Measurements from ENCODE around the gene BRME1.

DNA sequence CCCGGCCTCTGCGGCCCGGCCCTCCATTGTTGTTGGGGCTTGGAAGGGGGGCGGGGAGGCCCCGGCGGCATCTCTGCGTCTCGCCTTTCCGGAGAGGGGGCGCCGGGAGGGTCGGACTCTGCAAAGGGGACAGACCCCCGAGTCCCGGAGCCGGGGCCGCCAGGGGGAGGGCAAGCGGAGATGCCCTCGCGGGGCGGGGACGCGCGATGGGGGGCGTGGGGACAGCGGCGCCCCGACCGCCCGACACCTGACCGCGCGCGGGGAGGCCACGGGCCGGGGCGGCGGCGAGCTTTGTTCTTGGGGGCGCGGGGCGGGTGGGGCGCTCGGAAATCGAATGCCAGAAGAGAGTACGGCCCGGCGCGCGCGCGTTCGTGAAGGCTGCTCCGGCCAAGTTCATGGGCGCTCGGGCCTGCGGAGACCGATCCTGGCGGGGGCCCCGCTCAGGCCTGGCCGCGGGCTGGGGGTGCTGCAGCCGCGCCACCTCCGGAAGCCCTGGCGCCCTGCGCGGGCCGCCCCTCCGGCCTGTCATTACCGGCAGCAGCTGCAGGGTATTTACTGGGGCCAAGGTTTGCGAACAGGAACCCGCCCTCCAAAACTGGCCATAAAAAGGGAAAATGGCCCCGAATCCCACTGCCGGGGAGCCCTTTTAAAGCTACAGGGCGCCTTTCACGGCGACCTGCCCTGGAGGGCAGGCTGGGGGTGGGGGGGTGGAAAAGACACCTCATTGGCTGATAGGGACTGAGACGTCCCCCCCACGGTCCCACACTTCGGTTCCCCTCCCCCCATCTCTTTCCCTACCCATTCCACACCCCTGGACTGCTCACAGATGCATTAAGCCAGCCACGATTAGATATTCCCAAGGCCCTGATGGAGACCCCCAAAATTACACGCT is 40.1 kb downstream of the BRME1 start:
- TF ChIP-seq, protein P1, sequence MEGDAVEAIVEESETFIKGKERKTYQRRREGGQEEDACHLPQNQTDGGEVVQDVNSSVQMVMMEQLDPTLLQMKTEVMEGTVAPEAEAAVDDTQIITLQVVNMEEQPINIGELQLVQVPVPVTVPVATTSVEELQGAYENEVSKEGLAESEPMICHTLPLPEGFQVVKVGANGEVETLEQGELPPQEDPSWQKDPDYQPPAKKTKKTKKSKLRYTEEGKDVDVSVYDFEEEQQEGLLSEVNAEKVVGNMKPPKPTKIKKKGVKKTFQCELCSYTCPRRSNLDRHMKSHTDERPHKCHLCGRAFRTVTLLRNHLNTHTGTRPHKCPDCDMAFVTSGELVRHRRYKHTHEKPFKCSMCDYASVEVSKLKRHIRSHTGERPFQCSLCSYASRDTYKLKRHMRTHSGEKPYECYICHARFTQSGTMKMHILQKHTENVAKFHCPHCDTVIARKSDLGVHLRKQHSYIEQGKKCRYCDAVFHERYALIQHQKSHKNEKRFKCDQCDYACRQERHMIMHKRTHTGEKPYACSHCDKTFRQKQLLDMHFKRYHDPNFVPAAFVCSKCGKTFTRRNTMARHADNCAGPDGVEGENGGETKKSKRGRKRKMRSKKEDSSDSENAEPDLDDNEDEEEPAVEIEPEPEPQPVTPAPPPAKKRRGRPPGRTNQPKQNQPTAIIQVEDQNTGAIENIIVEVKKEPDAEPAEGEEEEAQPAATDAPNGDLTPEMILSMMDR (conservative IDR thresholded peaks at IDR 0.05; ENCODE audit: low read length), result no peak
- TF ChIP-seq EZH2phosphoT487 (IDR thresholded peaks at IDR 0.05; ENCODE audit: borderline replicate concordance), result no peak

Measured in Loucy (cell line).